HepG2 (cell line): ENCODE results near the gene SH3BP2. TPM values are rescaled to one million over a fixed set of nuclear protein-coding genes. Genes with fewer than 3 reads are reported as not detected.
A peak's percentile ranks its signal among the peaks of the same experiment; 100 is the strongest.

Source experiments
- GTF3A ChIP-seq: sonication (generic); formaldehyde crosslinking; conservative IDR thresholded peaks from 2 replicates; pipeline ENCODE4 v1.4.0; 2020; ENCODE audit warnings: mild to moderate bottlenecking, missing genetic modification reagents
- IRF9 ChIP-seq: sonication (generic); formaldehyde crosslinking; IDR thresholded peaks from 2 replicates; pipeline ENCODE4 v1.8.0; 2022; ENCODE audit warnings: missing genetic modification reagents, mild to moderate bottlenecking, borderline replicate concordance
- MYC ChIP-seq: sonication (generic); formaldehyde crosslinking; IDR thresholded peaks from 2 replicates; pipeline ENCODE4 v1.9.0; 2021; ENCODE audit warnings: missing genetic modification reagents, borderline replicate concordance
- NCOA1 ChIP-seq: sonication (generic); formaldehyde crosslinking; IDR thresholded peaks from 2 replicates; pipeline ENCODE4 v1.9.0; 2021; ENCODE audit warnings: missing genetic modification reagents
- NFE2L2 ChIP-seq: fragments of 150-350 bp; IDR thresholded peaks from 2 replicates; pipeline ENCODE4 v1.6.1; 2014; ENCODE audit warnings: low read length
- NR3C1 ChIP-seq: sonication (generic); formaldehyde crosslinking; IDR thresholded peaks from 2 replicates; pipeline ENCODE4 v1.4.0; 2020; ENCODE audit warnings: missing genetic modification reagents
- PITX1 ChIP-seq: sonication (generic); formaldehyde crosslinking; IDR thresholded peaks from 2 replicates; pipeline ENCODE4 v1.5.1; 2020; ENCODE audit warnings: mild to moderate bottlenecking, missing genetic modification reagents
- SAP130 ChIP-seq: IDR thresholded peaks from 2 replicates; pipeline ENCODE4 v1.6.1; 2016; ENCODE audit warnings: low read depth
- SIX1 ChIP-seq: sonication (generic); formaldehyde crosslinking; IDR thresholded peaks from 2 replicates; pipeline ENCODE4 v1.4.0; 2020; ENCODE audit warnings: missing genetic modification reagents, borderline replicate concordance
- SMAD1 ChIP-seq: sonication (generic); formaldehyde crosslinking; IDR thresholded peaks from 2 replicates; pipeline ENCODE4 v1.4.0; 2020; ENCODE audit warnings: missing genetic modification reagents, low read depth, mild to moderate bottlenecking, borderline replicate concordance
- SP4 ChIP-seq: sonication (generic); formaldehyde crosslinking; IDR thresholded peaks from 2 replicates; pipeline ENCODE4 v1.8.1; 2023; ENCODE audit warnings: mild to moderate bottlenecking, missing genetic modification reagents
- ZNF275 ChIP-seq: sonication (generic); formaldehyde crosslinking; IDR thresholded peaks from 2 replicates; pipeline ENCODE4 v1.8.0; 2022; ENCODE audit warnings: missing genetic modification reagents, mild to moderate bottlenecking, inconsistent platforms, borderline replicate concordance
- ZNF430 ChIP-seq: sonication (generic); formaldehyde crosslinking; IDR thresholded peaks from 2 replicates; pipeline ENCODE4 v1.9.0; 2021; ENCODE audit warnings: mild to moderate bottlenecking, missing genetic modification reagents
- ZNF501 ChIP-seq: sonication (generic); formaldehyde crosslinking; IDR thresholded peaks from 2 replicates; pipeline ENCODE4 v1.5.1; 2020; ENCODE audit warnings: mild to moderate bottlenecking, moderate library complexity, missing genetic modification reagents
- ZNF547 ChIP-seq: sonication (generic); formaldehyde crosslinking; IDR thresholded peaks from 2 replicates; pipeline ENCODE4 v1.5.1; 2020; ENCODE audit warnings: mild to moderate bottlenecking, missing genetic modification reagents
- ZNF589 ChIP-seq: sonication (generic); formaldehyde crosslinking; conservative IDR thresholded peaks from 2 replicates; pipeline ENCODE4 v1.8.0; 2022; ENCODE audit warnings: mild to moderate bottlenecking, moderate library complexity, missing genetic modification reagents
- ZNF891 ChIP-seq: sonication (generic); formaldehyde crosslinking; IDR thresholded peaks from 2 replicates; pipeline ENCODE4 v1.5.0; 2020; ENCODE audit warnings: mild to moderate bottlenecking, missing genetic modification reagents
- polyA plus RNA-seq, 8 experiments: library from polyadenylated mRNA; depleted of rRNA in 3 of 8; stranded (reverse) in 7 of 8; unstranded in 1 of 8; fragments of >200 nt; fragmentation: Illumina TruSeq in 4 of 8; extraction: Trizol in 4 of 8; gene quantifications; 2 replicates each; pipeline versions ENCODE4 v1.2.1 to v1.2.3, GENCODE V29; 2011 to 2016; ENCODE audit warnings: low read depth in 4 of 8, missing spikeins in 1 of 8, mixed read lengths in 1 of 8; ENCODE audit not compliant: insufficient read depth in 1 of 8
- total RNA-seq, 5 experiments: library from RNA; depleted of rRNA; stranded (reverse); fragments of >200 nt; fragmentation: Illumina TruSeq; extraction: Trizol; gene quantifications; 2 replicates each; pipeline ENCODE4 v1.2.3, GENCODE V29; 2016; ENCODE audit warnings: low read depth in 1 of 5
- TF ChIP-seq, protein P1 (sequence below): IDR thresholded peaks from 2 replicates; pipeline ENCODE4 v1.6.1; 2016; ENCODE audit warnings: low read depth, borderline replicate concordance
- TF ChIP-seq, protein P2 (sequence below): sonication (generic); formaldehyde crosslinking; IDR thresholded peaks from 2 replicates; pipeline ENCODE4 v1.9.0; 2022; ENCODE audit warnings: low read depth, missing genetic modification reagents
- TF ChIP-seq, protein P3 (sequence below): sonication (generic); formaldehyde crosslinking; IDR thresholded peaks from 2 replicates; pipeline ENCODE4 v1.4.0; 2020; ENCODE audit warnings: missing genetic modification reagents
- TF ChIP-seq, protein P4 (sequence below): sonication (generic); formaldehyde crosslinking; conservative IDR thresholded peaks from 2 replicates; pipeline ENCODE4 v1.8.1; 2023; ENCODE audit warnings: missing genetic modification reagents

SH3BP2 gene
- total and polyA plus RNA-seq, 2 of the 13 experiments (the other 11 are each of a cell fraction or from before 2014, with no cell fraction given): 16.9 to 34.5 TPM

DNA sequence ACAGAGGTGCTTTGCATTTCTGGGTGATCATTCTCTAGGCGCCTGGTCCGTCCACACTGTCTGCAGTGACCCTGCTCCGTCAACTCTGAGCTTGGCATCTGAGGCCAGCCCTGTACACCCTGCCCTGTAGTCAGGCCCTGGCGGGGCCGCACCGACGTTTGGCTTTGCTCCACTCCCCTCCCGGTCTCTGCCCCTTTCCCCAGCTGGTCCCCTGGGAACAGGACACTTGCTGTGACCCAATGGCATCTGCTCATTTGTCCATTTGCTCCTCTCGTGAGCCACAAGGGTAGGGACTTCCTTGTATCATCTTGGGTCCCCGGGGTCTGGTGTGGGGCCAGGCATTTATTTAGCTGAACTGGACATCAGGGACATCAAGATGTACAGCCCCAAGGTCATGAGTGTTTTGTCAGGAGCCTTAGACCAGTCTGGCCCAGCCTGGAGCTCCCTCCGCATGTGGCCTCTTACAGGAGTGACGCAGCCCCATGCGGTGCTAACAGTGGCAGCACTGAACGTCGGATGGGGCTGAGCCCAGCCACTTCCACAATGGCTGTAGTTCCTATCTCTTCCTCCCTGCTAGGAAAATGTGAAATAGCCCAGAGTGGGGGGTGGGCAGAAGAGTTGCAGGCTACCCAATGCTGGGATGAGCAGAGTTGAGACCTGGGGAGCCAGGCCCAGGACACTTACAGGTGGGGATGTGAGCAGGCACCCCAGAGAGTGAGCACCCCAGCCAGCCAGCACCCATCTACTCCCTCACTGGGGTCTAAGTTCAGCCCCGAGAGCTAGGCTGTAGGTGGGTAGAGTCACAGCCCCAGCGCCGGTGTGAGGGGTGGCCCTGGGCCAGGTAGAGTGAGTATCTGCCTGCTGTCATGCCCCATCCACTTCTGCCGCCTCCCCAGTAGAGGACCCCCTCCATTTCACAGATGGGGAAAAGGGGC lies 2.0 kb upstream of the SH3BP2 start (continued):
- TF ChIP-seq, protein P1, sequence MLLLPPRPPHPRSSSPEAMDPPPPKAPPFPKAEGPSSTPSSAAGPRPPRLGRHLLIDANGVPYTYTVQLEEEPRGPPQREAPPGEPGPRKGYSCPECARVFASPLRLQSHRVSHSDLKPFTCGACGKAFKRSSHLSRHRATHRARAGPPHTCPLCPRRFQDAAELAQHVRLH (CRISPR knock-in tag): 0 out of 2 replicates have a peak, but pooled peaks have one; percentile 7
- no peak for TF ChIP-seq ZNF891 (CRISPR knock-in tag)
- TF ChIP-seq SIX1 (CRISPR knock-in tag): no peak
- TF ChIP-seq SP4 (CRISPR knock-in tag): no peak; the same call in 1 of the 2 replicates
- TF ChIP-seq GTF3A: no peak
- peak; percentile 64 for TF ChIP-seq SAP130
- TF ChIP-seq PITX1 (CRISPR knock-in tag): 0 out of 2 replicates have a peak, but pooled peaks have one; percentile 21
- no peak for TF ChIP-seq IRF9 (CRISPR knock-in tag)
- TF ChIP-seq, protein P2, sequence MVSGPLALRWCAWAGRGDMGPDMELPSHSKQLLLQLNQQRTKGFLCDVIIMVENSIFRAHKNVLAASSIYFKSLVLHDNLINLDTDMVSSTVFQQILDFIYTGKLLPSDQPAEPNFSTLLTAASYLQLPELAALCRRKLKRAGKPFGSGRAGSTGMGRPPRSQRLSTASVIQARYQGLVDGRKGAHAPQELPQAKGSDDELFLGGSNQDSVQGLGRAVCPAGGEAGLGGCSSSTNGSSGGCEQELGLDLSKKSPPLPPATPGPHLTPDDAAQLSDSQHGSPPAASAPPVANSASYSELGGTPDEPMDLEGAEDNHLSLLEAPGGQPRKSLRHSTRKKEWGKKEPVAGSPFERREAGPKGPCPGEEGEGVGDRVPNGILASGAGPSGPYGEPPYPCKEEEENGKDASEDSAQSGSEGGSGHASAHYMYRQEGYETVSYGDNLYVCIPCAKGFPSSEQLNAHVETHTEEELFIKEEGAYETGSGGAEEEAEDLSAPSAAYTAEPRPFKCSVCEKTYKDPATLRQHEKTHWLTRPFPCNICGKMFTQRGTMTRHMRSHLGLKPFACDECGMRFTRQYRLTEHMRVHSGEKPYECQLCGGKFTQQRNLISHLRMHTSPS: 0 out of 2 replicates have a peak, but pooled peaks have one; percentile 8
- no peak for TF ChIP-seq NCOA1 (CRISPR knock-in tag)
- no peak for TF ChIP-seq ZNF275
- TF ChIP-seq, protein P3, sequence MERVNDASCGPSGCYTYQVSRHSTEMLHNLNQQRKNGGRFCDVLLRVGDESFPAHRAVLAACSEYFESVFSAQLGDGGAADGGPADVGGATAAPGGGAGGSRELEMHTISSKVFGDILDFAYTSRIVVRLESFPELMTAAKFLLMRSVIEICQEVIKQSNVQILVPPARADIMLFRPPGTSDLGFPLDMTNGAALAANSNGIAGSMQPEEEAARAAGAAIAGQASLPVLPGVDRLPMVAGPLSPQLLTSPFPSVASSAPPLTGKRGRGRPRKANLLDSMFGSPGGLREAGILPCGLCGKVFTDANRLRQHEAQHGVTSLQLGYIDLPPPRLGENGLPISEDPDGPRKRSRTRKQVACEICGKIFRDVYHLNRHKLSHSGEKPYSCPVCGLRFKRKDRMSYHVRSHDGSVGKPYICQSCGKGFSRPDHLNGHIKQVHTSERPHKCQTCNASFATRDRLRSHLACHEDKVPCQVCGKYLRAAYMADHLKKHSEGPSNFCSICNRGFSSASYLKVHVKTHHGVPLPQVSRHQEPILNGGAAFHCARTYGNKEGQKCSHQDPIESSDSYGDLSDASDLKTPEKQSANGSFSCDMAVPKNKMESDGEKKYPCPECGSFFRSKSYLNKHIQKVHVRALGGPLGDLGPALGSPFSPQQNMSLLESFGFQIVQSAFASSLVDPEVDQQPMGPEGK (CRISPR knock-in tag): 0 out of 2 replicates have a peak, but pooled peaks have one; percentile 4
- TF ChIP-seq ZNF501 (CRISPR knock-in tag): 0 out of 2 replicates have a peak, but pooled peaks have one; percentile 32
- TF ChIP-seq ZNF547: peak; percentile 39; the same call in 1 of the 2 replicates
- no peak for TF ChIP-seq ZNF589 (CRISPR knock-in tag)
- TF ChIP-seq MYC (CRISPR knock-in tag): peak; percentile 59; the same call in 1 of the 2 replicates
- TF ChIP-seq, protein P4, sequence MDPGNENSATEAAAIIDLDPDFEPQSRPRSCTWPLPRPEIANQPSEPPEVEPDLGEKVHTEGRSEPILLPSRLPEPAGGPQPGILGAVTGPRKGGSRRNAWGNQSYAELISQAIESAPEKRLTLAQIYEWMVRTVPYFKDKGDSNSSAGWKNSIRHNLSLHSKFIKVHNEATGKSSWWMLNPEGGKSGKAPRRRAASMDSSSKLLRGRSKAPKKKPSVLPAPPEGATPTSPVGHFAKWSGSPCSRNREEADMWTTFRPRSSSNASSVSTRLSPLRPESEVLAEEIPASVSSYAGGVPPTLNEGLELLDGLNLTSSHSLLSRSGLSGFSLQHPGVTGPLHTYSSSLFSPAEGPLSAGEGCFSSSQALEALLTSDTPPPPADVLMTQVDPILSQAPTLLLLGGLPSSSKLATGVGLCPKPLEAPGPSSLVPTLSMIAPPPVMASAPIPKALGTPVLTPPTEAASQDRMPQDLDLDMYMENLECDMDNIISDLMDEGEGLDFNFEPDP: 0 out of 2 replicates have a peak, but pooled peaks have one; percentile 72
- no peak for TF ChIP-seq NR3C1 (CRISPR knock-in tag)
- TF ChIP-seq NFE2L2: no peak
- TF ChIP-seq SMAD1 (CRISPR knock-in tag): no peak
- TF ChIP-seq ZNF430 (CRISPR knock-in tag): no peak
